ENCODE measurements around the gene PTCD3.

The PTCD3 gene

GRCh38 chr2:86105969-86106945 lies at the start of gene PTCD3:
PTCD3 (plus strand) TSS chr2:86106235; CDS start chr2:86106248, 13 bp downstream.
- peak; percentile 96 for DNase-seq

- no peak for DNase-seq
These were observed 49.3 kb upstream of the PTCD3 start for GRCh38 chr2:86056590-86057331.

- DNase-seq = no peak
These were observed 44.0 kb upstream of the PTCD3 start for GRCh38 chr2:86062043-86062442.

- DNase-seq = no peak
These were observed 42.0 kb upstream of the PTCD3 start for GRCh38 chr2:86064006-86064405.

GRCh38 chr2:86065512-86065911 lies 40.5 kb upstream of the PTCD3 start:
- DNase-seq = no peak

DNA sequence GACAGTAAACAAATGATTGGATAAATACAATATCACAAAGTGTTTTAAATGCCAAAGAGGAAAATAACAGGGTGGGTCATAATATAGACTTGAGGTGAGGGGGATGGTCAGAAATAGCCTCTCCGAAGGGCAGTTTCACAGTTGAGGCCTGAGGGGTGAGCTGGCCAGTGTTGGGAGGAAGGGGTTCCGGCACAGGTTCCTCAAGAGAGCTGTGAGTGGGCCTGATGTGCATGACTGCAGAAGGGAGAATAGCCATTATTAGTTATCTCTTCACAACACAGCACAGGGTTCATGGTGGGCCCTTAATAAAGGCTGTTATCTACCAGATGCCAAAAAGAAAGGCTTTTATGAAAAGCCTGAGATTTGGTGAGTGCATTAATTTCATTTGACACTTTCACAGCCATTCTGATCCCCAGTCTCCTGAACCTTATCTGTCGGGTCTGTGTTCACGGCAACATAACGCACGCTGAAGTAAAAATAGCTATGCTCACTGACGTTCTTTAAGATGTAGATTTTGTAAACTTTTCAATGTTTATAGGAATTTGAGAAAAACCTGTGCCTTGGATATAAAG lies 39.9 kb upstream of the PTCD3 start:
- no peak for DNase-seq

DNA sequence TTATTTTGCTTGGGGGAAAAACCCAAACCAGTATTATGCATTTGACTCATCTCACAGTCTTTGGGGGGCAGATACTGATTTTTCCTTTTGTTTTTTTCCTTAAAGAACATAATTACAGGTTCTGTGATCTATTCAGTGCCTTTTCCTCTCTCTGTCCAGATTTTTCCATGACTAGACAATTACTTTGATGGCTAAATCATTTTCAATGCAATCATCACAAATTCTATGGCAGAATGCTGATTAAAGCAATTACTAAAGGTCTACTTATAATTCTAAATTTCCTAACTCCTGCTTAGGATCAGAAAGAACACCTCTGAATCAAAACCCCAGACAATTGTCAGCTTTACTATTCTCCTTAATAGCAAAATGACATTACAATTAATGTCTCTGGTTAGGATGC lies 39.1 kb upstream of the PTCD3 start:
- DNase-seq = no peak

DNA sequence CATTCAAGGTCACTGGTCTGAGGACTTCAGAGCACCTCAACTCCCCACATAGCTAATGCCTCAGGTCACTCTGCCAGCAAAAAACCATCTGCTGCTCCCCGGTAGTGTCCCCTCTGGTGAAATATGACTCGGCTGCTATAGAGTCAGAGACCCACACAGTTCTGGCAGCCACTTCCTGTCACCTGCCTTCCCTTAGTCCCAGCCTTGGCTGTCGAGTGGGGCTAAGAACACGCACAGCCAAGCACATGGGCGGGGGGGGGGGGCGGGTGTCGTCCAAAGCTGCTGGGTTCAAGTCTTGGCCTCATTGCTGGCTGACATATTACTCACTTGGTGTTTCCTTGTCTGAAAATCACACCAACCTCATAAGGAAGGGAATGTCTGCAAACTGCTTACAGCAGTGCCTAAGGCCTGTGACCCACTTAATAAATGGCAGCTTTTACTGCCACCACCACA lies 37.9 kb upstream of the PTCD3 start:
- DNase-seq = peak; percentile 38

DNA sequence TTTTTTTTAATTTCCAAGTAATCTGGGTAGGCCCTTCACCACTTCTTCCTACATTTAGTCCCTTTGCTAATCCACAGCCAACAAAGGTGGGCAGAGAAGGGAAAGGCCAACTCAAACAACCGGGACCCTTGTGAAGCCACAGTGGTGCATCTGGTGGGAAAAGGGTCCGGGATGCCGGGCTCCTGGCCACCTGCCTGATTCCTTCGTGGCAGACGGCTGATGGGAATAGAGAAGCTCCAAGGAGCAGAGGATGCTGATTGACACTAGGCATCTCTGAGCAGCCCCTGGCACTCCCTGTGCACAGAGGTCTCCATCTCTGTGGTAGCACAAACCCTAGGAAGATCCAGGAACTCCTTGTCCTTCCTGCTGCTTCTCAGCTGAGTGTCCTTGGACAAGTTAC lies 37.4 kb upstream of the PTCD3 start:
- no peak for DNase-seq

DNA sequence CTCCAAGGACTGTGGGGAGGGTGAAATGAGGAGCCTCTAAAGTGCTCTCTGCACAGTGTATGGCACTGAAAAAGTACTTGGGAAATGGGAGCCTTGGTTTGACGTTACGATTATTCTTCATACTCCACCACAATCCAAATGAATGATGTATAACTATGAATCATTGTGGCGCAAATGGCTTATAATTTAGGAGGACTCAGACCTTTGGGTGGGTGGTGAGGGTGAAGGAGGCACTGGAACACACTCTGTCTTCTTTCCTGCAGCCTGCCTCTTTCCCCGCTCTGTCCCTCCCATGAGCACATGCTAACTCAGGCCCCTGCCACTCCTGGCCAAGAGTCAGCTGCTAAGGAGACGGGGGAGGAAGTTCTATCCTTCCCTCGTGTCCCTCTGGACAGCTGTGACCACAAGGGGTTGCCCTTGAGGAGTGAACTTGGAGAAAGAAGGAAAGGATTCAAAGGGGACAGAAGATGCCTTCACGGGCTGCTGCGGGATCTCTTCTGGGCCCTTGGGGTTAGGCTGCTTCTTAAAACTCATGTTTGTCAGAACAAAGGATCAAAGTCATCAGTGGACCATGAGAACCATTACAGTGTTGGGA lies 36.8 kb upstream of the PTCD3 start:
- DNase-seq = no peak

- no peak for DNase-seq
These were observed 36.2 kb upstream of the PTCD3 start for GRCh38 chr2:86069783-86070339.

- DNase-seq = no peak
These were observed 35.2 kb upstream of the PTCD3 start for GRCh38 chr2:86070868-86071267.

DNA sequence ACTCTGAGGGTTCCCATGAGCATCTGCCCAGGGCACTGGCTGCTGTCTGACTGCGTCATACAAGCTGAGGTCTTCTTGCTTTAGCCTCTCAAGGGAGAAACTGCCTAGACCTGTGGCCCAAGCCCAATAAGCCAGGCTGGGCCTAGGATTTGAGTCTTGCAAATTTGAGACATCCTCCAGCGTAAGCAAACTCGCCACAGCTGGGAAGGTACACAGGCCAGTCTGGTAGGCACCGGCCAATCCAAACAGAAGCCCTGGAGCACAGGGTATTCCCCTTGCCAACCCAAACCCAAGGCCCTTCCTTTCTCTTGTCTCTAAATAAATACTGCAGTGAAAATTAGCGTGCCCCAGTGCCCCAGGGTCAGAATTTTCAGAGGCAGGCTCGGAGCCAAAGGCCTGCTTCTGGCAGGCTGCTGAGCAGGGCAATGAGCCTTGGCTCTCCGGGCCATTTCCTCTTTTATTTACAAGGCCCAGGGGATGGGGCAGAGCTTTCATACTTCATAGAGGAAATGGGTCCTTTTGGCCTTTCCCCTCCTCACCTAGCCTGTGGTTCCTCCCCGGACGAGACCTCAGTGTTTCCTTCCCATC lies 33.7 kb upstream of the PTCD3 start:
- no peak for DNase-seq

GRCh38 chr2:86073225-86073624 lies 32.8 kb upstream of the PTCD3 start:
- DNase-seq = no peak

DNA sequence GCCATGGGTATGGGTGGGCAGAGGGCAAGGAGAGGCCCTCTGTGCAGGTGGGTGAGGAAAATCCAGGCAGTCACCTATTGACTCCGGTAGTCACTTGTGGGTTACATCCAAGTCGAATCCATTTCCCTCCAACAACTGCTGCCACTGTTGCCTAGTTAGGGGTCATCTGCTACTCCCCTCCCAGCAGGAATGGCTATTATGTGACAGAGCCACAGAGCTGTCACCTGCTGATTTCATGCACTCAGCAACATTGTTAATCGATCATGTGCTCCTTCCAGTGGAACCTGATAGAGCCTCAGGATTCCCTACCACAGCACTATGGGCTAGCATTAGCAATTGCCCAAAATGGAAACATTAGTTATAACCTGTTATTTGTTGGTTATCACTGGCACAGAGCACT lies 31.8 kb upstream of the PTCD3 start:
- no peak for DNase-seq

- DNase-seq = no peak
These were observed 31.2 kb upstream of the PTCD3 start for GRCh38 chr2:86074811-86075210.

GRCh38 chr2:86075886-86076285 lies 30.1 kb upstream of the PTCD3 start:
- no peak for DNase-seq

GRCh38 chr2:86078774-86079545 lies 27.1 kb upstream of the PTCD3 start:
- DNase-seq = no peak

DNA sequence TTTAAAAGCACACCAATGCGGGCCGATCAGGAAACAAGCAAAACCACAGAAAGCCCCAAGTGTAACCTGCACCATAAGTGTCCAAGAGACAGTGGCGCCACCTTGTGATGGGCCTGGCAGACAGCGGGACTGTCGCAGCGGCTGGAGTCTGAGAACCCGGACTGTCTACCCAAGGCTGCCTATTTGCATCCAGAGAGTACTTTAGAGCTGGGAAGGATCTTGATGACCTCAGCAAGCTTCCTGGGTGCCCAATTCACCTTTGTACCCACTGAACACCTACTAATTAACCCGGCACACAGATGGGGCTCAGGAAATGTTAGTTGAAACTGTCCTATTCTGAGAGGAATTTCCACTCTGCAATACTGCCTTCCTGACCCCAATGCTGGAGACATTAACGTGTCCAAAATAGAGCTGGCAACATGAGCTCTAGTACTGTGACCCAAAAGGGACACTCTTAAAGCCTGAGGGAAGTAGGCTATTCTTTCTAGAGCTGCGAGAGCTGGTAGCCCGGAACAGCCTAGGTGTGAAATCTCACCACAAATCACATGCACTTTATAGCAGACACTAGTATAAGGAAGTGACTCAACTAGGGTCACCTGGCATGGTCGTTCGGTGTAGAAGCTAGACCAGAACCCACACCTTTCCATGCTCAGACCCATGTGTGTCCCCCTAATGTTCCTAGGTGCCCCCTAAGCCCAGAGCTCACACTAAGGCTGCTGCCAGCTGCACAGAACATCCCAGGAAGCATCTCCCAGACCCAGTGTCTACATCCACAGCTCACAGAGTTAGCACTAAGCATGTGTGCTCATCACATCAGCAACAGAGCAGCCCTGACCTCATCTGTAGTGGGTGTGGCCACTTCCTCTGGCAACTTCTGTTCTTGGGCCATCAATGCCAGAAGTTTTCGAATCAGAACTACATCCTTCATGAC lies 25.8 kb upstream of the PTCD3 start:
- DNase-seq = peak; percentile 77

- no peak for DNase-seq
These were observed 24.3 kb upstream of the PTCD3 start for GRCh38 chr2:86081724-86082123.

Data from activated naive CD4-positive, alpha-beta T cell treated with Interleukin-2 at 50 U/mL for 16 hours (primary cell).